Breast epithelium (tissue), 4 donors: Measurements from ENCODE around the gene CEBPB. TPM values are rescaled to one million over a fixed set of nuclear protein-coding genes. Genes with fewer than 3 reads are reported as not detected.

Experiments
- DNase-seq, 2 donors: peaks; one replicate each; pipeline ENCODE4 v3.0.0-alpha.2; 2019; ENCODE audit warnings: low spot score in 2 of 2
- H3K27ac ChIP-seq, 2 donors: fragments of 200-600 bp; sonication (generic) in 1 of 2; one replicate each; pipeline ENCODE4 v1.5.1; 2016 to 2019; ENCODE audit warnings: mild to moderate bottlenecking in 1 of 2
- H3K27me3 ChIP-seq, 2 donors: fragments of 200-600 bp; sonication (generic) in 1 of 2; one replicate each; pipeline versions ENCODE4 v1.5.1 to v1.6.0; 2017 to 2019; ENCODE audit warnings: control low read depth in 1 of 2, mild to moderate bottlenecking in 1 of 2
- H3K36me3 ChIP-seq: fragments of 200-600 bp; one replicate; pipeline ENCODE4 v1.5.1; 2019
- H3K4me1 ChIP-seq, 2 donors: fragments of 200-600 bp; sonication (generic); one replicate each; pipeline ENCODE4 v1.5.1; 2016 to 2019; ENCODE audit warnings: control low read depth in 1 of 2
- H3K4me3 ChIP-seq, 3 donors: fragments of 200-600 bp; sonication (generic); 1 replicate in 2 of 3; 2 replicates in 1 of 3; pipeline ENCODE4 v1.5.1; 2016 to 2019; ENCODE audit warnings: mild to moderate bottlenecking in 3 of 3, moderate library complexity in 2 of 3
- H3K9me3 ChIP-seq, 2 donors: fragments of 200-600 bp; sonication (generic) in 1 of 2; one replicate each; pipeline ENCODE4 v1.5.1; 2016 to 2019; ENCODE audit warnings: control low read depth in 1 of 2
- CTCF ChIP-seq, 3 donors: fragments of 450-650 bp; IDR thresholded peaks; one replicate each; pipeline ENCODE4 v1.5.1; 2016 to 2017; ENCODE audit warnings: antibody characterized with exemption in 3 of 3, mild to moderate bottlenecking in 3 of 3, moderate library complexity in 3 of 3
- POLR2A ChIP-seq: fragments of 450-650 bp; IDR thresholded peaks from one replicate; pipeline ENCODE4 v1.6.1; 2016; ENCODE audit warnings: antibody characterized with exemption, mild to moderate bottlenecking, moderate library complexity
- POLR2AphosphoS5 ChIP-seq, 3 donors: sonication (generic); formaldehyde crosslinking; IDR thresholded peaks; one replicate each; pipeline ENCODE4 v1.6.1; 2017; ENCODE audit warnings: antibody characterized with exemption in 3 of 3
- intact Hi-C: fragments of 100-400 bp; cut with DNase I; formaldehyde crosslinking; loops from one replicate; pipeline ENCODE4 v1.15.1; 2023; ENCODE audit warnings: low total_unique reads
- total RNA-seq, 3 donors: library from RNA; depleted of rRNA; stranded (reverse); fragments of >200 nt; gene quantifications; one replicate each; pipeline ENCODE4 v1.1.0, GENCODE V29; 2016

Gene CEBPB
- total RNA-seq, 3 donors from 2014 or later, result 137 to 177 (median 149) TPM

- intact Hi-C loops, result no loop called here
- Histone ChIP-seq H3K27me3 (no peaks in the 10 kb centered on the region), H3K9me3 (no peaks in the 10 kb centered on the region), H3K4me3 (no peak overlapping the region), H3K27ac (no peak overlapping the region), H3K4me1 (no peaks in the 10 kb centered on the region), H3K36me3 (no peaks in the 10 kb centered on the region)
- no peak for TF ChIP-seq CTCF (IDR thresholded peaks at IDR 0.05)
- TF ChIP-seq POLR2AphosphoS5 (IDR thresholded peaks at IDR 0.05), result no peak
- TF ChIP-seq POLR2A, result no peak
- no peak for DNase-seq
These were observed 19.5 kb downstream of the CEBPB start for GRCh38 chr20:50210066-50210619.

- Histone ChIP-seq H3K4me3 (no peak overlapping the region), H3K9me3 (no peaks in the 10 kb centered on the region), H3K27me3 (no peaks in the 10 kb centered on the region), H3K36me3 (no peaks in the 10 kb centered on the region), H3K27ac (no peak overlapping the region), H3K4me1 (no peaks in the 10 kb centered on the region)
- DNase-seq, result no peak
- TF ChIP-seq POLR2A, result no peak
- intact Hi-C loops, result no loop called here
These were observed 20.5 kb downstream of the CEBPB start for GRCh38 chr20:50211091-50211490.

- TF ChIP-seq POLR2AphosphoS5 (IDR thresholded peaks at IDR 0.05) (no peak), POLR2A (no peak), CTCF (IDR thresholded peaks at IDR 0.05) (no peak)
- Histone ChIP-seq H3K4me1 (no peaks in the 10 kb centered on the region), H3K9me3 (no peaks in the 10 kb centered on the region), H3K27ac (no peak overlapping the region), H3K27me3 (no peaks in the 10 kb centered on the region), H3K36me3 (no peaks in the 10 kb centered on the region), H3K4me3 (no peak overlapping the region)
- intact Hi-C loops, result no loop called here
- no peak for DNase-seq
These were observed 23.0 kb downstream of the CEBPB start for GRCh38 chr20:50213531-50214106.

GRCh38 chr20:50214226-50215024 is 23.8 kb downstream of the CEBPB start:
- Histone ChIP-seq H3K4me1 (no peaks in the 10 kb centered on the region), H3K27me3 (no peaks in the 10 kb centered on the region), H3K4me3 (no peak overlapping the region), H3K9me3 (no peaks in the 10 kb centered on the region), H3K27ac (no peak overlapping the region), H3K36me3 (no peaks in the 10 kb centered on the region)
- no peak for DNase-seq
- TF ChIP-seq CTCF (IDR thresholded peaks at IDR 0.05), result no peak
- TF ChIP-seq POLR2A, result no peak
- no peak for TF ChIP-seq POLR2AphosphoS5 (IDR thresholded peaks at IDR 0.05)
- intact Hi-C loops, result no loop called here

GRCh38 chr20:50215101-50215690 is 24.6 kb downstream of the CEBPB start:
- DNase-seq, result no peak
- H3K4me3 ChIP-seq, result no peak overlapping the region
- no peaks in the 10 kb centered on the region for H3K4me1 ChIP-seq
- intact Hi-C loops, result no loop called here
- H3K27me3 ChIP-seq, result no peaks in the 10 kb centered on the region
- H3K36me3 ChIP-seq, result no peaks in the 10 kb centered on the region
- TF ChIP-seq POLR2A, result no peak
- no peak for TF ChIP-seq CTCF (IDR thresholded peaks at IDR 0.05)
- TF ChIP-seq POLR2AphosphoS5 (IDR thresholded peaks at IDR 0.05), result no peak
- H3K27ac ChIP-seq, result no peak overlapping the region
- H3K9me3 ChIP-seq, result no peaks in the 10 kb centered on the region
